ENCODE measurements around the gene CCDC93.
"Not testable (repeated sequence)": the region's sequence is repeated elsewhere in the genome, so short reads cannot be mapped to it uniquely, and the experiment has no call there.

Gene CCDC93

DNA sequence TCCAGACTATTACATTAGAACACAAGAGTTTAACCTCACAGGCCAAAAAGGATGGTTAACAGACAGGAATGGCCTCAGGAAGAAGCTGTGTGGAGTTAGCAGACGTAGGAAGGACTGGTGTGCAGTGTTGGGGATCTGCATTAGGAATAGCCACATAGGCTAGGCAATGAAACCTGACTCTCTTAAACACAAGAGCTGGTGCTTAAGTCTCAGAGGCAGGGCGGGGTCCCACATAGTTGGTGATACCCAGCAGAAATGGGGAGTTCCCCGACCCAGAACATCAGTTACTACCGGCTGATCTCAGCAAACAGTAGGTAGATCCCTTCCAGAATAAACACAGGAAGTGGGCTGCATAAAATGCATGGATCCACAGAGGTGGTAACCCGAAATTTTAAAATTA lies 64.1 kb downstream of the CCDC93 start:
- DNase-seq = no peak

DNA sequence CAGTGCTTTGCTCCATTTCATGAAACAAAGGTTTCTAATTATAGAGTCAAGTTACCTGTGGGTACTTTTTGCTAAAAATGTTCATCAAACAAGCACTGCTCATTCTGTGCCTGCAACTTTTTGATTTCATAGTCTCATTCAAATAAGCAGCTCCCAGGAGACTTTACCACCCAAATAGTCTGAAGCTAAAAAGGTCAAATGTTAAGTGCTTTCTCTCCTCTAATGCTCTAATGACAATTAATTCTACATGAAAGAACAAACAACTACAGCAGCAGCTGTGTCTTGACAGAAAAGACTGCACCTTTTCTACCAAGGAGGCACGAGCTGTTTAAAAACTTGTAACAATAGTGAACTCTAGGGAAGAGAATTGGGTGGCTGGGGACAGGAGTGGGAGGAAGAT lies 65.3 kb downstream of the CCDC93 start:
- DNase-seq = no peak

DNA sequence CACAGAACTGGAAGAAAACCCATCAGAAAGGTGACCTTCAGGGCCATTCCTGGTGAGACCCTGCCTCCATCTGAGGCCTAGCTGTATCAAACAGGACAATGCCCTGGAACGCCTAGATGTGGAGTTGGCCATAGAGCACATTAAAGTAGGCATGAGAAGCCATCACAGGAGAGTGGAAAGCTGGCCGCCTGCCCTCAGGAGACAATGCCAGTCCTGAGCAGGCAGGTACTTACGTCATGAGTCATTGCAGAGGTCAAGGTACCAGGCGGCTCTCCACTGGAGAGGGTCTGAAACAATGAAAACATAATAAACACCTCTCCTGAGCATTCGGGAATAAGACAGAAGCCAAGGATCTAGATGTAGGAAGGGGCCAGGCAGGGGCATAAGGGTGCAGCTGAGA lies 68.6 kb downstream of the CCDC93 start:
- no peak for DNase-seq

DNA sequence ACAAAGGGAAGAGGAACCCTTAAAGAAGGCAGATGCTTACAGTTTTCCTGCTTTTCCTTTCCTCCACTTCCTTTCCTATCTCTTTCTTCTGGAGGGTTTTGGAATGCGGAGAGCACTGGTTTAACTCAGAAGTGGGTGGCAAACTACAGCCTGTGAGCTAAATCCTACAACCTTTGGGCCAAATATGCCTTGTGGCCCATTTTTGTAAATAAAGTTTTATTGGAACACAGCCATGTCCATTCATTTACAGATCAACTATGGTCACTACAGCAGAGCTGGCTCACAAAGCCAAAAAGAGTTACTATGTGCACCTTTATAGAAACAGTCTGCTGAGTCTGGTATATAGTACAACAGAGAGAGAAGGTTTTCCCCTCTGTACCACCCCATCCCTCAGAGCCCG lies 69.1 kb downstream of the CCDC93 start:
- DNase-seq = no peak

DNA sequence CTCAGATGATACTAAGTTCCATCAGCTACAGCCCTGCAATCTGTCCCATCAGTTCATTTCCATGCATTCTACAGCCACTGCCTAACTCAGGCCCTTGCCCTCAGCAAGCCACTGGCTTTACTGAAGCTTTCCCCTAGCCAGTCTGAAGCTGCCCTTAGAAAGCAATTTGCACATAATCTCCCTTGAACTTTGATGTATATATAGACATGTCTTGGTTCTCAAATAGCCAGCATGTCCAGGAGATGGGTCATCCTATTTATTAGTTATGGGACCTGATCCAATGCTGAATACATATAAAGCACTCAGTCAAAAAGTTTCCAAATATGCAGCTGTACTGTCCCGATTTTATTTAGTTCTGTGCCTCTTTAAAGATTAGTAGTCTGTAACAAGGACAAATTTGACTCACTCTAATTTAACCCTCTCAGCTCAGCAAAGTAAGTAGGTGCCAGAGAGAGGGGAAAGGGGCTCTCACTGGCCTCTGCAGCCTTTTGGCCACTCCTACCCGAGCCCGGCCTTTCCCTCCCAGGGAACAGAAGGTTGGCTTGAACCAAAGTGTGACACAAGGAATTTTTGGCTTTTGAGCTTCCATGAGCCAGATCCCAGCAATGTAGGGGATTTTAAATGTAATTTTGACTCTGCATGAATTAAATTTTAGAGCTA lies 70.7 kb downstream of the CCDC93 start:
- DNase-seq = no peak

DNA sequence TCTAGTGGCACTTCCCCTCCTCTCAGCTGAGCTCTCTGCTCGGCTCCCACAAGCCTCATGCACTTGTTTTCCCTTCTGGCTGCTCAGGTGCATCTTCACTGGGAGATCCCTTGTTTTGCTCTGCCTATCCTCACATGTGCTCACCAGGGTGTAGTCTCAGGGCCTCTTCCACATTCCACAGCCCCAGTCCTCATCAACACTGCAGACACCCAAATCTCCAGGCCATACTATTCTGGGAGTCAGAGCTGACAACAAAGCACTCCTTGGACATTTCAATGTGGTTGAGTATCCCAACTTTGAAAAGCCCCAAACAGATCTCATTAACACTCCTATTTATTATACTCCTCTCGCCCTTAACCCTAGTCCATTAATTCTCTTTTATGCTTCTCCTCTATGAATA lies 71.3 kb downstream of the CCDC93 start:
- no peak for DNase-seq

DNA sequence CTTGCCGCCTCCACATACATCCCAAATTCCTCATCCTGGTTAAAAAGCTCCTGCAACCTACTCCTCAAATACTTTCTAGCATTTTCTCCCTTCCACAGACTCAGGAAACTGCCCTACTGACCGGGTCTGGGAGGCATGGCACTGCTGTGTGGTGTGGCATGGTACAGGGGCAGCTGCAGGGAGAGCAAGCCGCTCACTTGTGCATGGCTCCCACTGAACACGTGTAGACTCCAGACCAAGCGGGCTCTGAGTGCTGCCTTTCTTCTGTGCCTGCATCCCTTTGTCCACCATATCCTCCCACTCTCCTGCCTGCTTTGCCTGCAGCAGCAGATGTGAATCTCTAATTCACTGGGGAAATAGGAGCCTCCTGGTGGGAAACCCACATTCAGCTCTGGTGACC lies 72.2 kb downstream of the CCDC93 start:
- DNase-seq = no peak

DNA sequence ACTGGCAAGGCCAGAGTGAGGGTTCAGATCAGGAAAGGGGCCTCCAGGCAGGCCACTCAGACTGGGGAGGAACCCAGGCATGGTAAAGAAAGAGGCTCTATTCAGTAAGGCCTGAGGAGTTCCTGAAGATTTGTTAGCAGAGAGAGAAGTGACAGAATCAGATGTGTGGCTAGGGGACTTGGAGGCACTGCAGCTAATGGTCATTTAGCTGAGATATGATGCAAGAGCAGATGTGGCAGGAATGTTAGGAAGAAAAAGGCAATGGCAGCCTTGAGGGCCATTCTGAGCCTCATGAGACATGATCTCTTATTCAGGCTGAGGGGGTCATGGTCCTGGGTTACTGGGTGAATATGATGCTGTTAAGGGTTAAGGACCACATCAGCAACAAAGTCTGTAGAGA lies 73.4 kb downstream of the CCDC93 start:
- no peak for DNase-seq

DNA sequence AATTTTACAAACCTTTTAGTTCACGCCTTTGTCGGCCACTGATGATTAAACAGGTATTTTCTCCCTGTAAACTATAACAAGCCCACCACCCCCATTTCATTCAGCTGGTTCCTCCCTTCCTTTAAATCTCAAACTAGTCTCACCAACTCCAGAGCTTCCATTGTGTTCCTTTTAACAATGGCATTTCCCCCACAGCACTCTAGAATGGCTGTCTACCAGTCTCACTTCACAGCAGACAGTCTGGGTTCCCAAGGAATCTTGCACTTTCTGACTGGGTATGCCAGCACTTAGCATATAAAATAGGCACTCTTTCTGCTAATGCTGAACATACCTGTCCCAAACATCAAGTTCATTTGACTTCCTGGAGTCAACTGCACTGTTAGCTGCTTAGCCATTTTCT lies 75.3 kb downstream of the CCDC93 start:
- no peak for DNase-seq

DNA sequence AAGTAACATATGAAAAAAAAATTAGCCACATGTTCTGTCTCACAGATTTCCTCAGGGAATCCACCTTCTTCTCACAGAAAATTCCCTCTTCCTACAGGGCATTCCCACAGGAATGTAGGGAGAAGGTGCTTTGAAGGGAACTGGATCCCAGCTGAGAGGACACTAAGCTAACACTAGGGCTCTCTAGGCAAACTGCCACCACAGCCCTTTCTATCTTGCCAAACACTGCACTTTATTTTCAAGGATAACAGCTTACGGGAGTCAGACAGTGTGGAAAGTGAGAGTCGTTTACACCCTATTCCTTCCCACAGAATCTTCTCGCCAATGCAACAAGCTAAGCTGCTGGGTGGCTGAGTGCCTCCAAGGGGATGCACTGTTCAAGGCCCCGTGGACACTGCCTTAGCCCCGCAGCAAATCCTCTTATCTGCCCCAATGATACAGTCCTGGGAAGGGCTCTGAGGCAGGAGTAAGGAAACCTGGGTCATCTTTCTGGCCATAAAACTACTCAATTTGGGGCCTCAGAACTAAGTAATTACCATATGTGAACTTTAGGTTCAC lies 76.9 kb downstream of the CCDC93 start:
- DNase-seq = no peak

DNA sequence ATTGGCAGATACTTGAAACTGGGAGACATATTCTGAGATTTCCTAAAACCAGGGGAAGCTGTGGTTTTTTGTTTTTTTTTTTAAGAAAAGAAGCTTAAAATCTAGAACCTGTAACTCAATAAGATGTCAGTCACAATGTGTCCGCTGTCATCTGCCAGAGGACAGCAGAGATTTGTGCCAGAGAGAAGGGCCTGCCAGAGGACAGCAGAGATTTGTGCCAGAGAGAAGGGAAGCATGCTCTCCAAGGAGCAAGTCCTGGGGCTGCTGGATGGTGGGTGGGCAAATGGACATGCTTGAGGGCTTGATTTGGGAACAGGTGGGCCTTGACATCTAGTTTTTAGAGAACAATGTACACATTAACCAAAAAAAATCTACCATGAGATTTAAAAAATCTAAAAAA lies 77.9 kb downstream of the CCDC93 start:
- DNase-seq = no peak

DNA sequence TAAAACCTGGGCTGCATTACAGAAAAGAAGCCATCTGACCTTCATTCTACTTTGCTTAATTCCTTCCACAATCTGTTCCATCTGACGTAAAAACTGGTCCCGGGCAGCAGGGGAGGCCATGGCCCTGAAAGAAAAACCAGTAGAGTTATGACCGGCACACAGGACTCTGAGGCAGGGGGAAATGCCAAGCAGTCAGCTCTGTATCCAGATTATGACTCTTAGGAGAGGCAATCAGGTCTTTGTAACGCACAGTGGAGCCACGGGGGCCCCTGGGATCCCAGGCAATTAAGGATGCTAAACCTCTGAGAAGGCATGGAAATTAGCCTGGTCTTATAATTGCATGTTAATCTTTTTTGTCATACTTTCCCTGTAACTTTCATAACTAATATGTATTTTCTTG lies 78.4 kb downstream of the CCDC93 start:
- DNase-seq = no peak

DNA sequence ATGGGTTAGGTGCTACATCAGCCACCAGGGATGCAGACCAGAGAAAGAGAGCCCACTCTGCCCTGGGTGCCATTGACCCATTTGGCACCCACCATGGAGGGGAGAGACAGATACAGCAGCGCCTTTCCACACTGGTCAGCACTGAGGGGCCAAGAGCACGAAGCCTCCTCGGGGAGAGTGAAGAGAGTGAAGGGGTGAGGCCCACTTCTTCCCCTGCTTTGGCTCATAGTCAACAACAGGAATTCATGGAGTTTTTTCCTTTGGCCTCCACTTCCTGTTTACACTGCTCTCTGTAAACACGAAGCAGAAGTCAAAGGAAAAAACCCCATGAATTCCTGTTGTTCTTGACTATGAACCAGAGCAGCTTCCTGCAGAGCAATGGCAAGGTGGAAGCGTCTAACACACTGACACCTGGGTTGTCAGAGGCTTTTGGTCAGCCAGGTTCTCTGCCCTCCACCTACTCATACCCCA lies 80.0 kb downstream of the CCDC93 start:
- DNase-seq = no peak

DNA sequence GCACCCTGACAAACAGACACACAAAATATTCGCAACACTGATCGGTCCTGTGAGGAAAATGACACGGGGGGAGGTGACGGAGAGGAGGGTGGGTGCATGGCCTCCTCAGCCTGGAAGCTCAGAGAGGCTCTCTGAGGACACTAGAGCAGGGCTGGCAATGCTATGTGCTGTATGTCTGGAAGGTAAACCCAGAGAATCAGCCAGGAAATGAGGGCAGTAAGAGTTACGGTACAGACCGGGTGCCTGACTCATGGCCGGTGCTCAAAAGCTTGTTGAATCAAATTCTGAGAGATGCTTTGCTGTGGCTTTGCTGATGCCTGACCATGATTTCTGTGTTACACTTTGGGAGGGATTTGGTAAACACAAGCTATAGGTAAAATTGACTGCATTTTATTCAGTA lies 81.9 kb downstream of the CCDC93 start:
- DNase-seq = no peak

DNA sequence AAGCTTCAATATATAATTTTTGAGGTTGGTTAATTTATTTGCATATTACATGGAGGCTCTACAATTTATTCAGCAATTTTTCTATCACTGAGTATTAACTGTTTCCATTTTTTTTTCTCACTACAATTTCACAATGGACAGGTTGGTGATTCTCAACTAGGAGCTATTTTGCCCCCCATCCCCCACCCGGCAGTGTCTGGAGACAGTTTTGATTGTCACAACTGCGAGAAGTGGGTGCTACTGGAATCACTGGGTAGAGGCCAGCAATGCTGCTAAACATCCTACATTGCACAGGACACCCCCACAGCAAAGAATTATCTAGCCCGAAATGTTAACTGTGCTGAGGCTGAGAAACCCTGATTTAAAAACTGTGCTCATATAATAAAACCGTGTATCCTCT lies 82.6 kb downstream of the CCDC93 start:
- no peak for DNase-seq

DNA sequence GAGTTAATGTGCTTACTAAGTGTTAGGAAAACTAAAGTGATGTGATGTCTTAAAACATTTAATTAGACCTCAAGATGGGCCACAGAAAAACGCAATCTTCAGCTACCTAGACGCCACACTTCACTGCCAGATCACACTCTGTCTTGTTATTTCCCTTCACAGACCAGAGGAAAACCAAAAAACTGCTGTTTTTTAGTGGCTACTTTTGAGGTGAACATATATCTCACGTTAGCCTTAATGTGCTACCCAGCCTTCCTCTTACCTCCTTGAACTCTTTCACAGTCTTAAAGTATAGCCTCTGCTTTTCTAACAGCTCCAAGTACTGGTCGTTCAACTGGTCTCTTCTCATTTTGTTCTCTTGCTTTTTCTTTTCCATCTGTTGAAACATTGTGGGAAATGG lies 83.1 kb downstream of the CCDC93 start:
- no peak for DNase-seq

DNA sequence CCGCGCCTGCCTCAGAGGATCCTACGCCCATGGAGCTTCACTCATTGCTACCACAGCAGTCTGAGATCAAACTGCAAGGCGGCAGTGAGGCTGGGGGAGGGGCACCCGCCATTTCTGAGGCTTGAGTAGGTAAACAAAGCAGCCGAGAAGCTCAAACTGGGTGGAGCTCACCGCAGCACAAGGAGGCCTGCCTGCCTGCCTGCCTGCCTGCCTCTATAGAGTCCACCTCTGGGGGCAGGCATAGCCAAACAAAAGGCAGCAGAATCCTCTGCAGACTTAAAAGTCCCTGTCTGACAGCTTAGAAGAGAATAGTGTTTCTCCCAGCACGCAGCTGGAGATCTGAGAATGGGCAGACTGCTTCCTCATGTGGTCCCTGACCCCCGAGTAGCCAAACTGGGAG lies 90.4 kb downstream of the CCDC93 start:
- not testable (repeated sequence) for DNase-seq

DNA sequence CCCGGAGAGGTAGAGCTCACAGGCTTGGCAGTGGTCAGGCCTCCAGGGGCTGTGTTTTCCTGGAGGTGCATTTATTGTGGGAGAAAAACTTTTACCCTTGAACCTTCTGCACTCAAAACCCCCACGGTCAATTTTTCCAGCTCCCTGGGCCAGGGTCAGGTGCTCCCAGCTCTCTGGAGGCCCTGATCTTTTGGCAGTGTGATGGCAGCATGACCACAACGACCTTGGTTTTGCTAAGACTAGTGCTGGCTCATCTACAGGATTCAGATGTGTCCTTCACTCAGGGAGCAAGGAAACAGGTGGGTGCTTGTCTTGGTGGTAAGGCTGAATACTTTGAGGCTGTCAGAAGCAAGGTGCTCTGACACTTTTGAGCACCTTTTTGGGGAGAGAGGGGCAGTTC lies 92.3 kb downstream of the CCDC93 start:
- DNase-seq = no peak

DNA sequence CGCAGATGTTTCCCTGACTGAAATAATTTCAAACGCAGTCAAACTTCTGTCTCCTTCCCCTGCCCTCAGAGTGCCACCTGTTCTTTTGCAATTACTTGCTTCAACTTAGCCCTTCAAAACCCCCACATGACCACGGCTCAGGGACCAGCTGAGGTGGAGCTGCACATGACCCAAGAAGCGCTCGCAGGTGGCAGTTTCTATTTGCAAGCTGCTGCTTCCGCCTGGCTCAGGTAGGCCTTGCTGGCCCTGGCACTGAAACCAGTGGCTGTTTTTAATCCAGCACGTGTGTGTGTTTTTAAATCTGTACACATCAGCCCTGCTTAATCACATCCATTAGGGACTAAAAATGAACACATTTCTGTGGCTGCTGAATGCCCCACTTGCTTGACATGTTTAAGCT lies 95.3 kb downstream of the CCDC93 start:
- no peak for DNase-seq

DNA sequence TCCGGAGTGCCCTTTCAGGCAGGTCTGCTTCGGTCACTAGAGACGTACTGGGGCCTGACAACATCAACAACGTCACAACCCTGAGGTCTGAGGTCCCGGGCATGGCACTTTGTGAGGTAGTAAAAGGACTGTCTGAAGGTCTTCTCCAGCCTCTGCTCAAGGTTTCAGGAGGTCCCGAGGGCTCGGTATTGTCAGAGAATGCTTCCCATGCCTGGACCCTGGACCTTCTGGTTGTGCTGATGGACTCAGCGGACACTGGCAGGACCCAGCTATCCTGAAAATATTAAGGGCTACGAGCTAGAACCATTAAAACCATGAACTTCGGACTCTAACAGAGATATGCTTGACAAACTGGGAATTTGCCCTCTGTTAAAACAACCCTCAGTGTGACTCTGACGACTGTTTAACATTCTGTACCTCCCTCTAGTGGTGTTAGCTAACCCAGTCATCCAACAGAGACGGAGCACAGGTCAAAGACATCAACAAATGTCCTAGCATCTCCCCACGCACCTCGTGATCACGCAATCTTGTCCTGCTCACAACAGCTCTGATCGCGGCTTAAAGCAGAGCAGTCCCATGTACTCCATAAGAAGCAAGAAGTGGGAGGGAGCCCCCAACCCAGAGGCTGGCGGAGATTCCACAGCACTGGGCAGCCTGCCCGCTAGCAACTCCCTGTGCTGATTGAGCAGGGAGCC lies 96.5 kb downstream of the CCDC93 start:
- no peak for DNase-seq

DNA sequence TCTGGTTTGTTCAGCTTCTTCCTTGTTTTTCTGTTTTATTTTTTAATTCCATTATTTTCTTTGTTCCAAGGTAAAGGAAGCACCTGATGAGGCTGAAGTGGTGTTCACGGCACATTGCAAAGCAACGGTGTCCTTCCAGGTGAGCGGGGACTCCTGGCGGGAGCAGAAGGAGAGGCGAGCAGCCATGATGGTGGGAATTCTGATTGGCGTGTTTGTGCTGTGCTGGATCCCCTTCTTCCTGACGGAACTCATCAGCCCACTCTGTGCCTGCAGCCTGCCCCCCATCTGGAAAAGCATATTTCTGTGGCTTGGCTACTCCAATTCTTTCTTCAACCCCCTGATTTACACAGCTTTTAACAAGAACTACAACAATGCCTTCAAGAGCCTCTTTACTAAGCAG lies 110.9 kb downstream of the CCDC93 start:
- no peak for DNase-seq

DNA sequence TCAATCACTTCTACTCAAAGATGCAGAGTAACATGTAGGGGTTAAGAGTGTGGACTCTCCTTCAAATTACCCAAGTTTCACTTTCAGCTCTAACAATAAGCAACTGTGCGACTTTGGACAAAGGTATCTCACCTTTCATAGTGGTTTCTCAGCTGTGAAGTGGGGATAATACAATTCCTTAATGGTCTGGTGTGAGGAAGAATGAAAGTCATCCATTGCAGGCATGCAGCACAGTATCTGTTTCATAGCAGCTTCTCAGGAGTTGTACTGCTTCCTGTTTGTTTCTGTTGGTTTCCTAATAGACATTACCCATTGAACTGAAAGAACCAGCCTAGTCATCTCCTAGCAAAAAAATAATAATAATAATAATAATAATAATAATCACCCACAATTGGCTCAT lies 125.0 kb downstream of the CCDC93 start:
- DNase-seq = no peak

DNA sequence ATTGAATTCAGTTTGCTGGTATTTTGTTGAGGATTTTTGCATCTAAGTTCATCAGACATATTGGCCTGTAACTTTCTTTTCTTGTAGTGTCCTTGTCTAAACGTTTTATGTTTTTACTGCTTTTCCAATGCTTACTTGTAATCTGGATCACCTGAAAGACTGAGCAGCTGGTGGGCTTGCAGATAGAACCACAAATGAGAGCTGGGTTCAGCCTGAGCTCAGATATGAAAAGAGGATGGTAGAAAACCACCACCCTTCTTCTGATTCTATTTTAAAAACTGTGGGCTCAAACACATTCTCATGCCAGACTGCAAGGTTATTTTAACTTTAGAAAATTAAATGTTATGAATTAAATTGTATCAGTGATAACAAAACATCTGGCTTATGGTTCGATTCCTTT lies 128.6 kb downstream of the CCDC93 start:
- no peak for DNase-seq

DNA sequence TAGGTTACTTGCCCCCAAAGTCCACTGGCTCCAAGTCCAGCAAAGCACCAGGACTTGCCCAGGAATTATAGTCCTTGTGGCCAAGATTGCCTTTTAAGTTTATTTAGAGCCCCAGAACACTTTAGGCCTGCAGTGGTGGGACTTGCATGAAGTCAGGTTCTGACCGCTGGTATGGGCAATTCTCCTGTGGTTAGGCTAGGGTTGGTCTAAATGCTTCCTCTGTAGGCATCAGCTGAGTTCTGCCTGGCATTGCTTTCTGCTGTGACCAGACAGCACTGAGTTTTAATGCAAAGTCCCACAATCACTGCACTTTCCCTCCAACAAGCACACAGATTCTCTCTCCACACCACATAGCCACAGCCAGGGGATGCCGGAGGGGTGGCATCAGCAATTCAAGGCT lies 134.9 kb downstream of the CCDC93 start:
- no peak for DNase-seq

DNA sequence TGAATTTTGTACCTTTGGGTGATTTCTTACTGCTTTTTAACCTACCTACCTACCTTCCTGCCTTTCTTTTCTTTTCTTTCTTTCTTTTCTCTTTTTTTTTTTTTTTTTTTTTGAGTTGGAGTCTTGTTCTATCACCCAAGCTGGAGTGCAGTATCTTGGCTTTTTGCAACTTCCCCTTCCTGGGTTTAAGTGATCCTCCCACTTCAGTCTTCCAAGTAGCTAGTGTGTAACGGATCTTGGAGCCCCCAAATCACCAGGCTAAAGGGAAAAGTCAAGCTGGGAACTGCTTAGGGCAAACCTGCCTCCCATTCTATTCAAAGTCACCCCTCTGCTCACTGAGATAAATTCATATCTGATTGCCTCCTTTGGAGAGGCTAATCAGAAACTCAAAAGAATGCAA lies 138.1 kb downstream of the CCDC93 start:
- no peak for DNase-seq
